ENCODE results near the gene SPN.

DNA sequence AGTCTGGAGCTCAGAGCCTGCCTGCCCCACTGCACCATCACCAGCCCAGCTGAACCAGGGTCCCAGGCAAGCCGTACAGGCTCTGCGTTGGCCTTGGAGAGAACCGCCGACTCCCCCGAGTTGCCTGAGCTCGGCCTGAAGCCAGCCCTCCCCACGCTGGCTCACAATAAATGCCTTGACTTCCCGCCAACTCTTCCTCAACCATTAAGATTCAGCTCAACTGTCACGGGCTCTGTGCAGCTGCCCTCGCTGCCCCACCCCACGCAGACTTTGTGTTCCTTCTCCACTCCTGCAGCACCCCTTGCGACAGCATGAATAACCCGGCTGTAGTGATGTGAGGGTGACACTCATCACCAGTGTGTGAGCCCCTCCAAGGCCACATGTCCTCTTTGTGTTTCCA, 11.1 kb downstream of the SPN start:
- TF ChIP-seq, protein P1, sequence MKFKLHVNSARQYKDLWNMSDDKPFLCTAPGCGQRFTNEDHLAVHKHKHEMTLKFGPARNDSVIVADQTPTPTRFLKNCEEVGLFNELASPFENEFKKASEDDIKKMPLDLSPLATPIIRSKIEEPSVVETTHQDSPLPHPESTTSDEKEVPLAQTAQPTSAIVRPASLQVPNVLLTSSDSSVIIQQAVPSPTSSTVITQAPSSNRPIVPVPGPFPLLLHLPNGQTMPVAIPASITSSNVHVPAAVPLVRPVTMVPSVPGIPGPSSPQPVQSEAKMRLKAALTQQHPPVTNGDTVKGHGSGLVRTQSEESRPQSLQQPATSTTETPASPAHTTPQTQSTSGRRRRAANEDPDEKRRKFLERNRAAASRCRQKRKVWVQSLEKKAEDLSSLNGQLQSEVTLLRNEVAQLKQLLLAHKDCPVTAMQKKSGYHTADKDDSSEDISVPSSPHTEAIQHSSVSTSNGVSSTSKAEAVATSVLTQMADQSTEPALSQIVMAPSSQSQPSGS (tag by site-specific recombination; IDR thresholded peaks at IDR 0.05; ENCODE audit: low read depth) = no peak
- TF ChIP-seq ZNF274 (IDR thresholded peaks at IDR 0.05; ENCODE audit: low read length) (no peak), ZNF274 (tag by site-specific recombination; IDR thresholded peaks at IDR 0.05; ENCODE audit: borderline replicate concordance) (no peak), ZNF747 (tag by site-specific recombination; IDR thresholded peaks at IDR 0.05) (no peak)
